DND-41 (cell line): Measurements from ENCODE around the gene KCNMA1.

ENCODE experiments used
- CTCF ChIP-seq: IDR thresholded peaks from 2 replicates; pipeline ENCODE4 v1.5.1; 2012; ENCODE audit warnings: borderline replicate concordance, low read length, moderate library complexity, mild to moderate bottlenecking; ENCODE audit not compliant: poor library complexity, severe bottlenecking; ENCODE audit errors: extremely low read depth
- EZH2 ChIP-seq: IDR thresholded peaks from 3 replicates; pipeline ENCODE4 v1.6.1; 2012; ENCODE audit warnings: borderline replicate concordance, low read depth, mild to moderate bottlenecking, moderate library complexity, low read length, inconsistent platforms; ENCODE audit not compliant: severe bottlenecking

GRCh38 chr10:77553966-77554365 is 83.6 kb downstream of the KCNMA1 start:
- TF ChIP-seq EZH2 = no peak
- no peak for TF ChIP-seq CTCF
